Activated CD8-positive, alpha-beta memory T cell treated with anti-CD3 and anti-CD28 coated beads for 24 hours (primary cell): Measurements from ENCODE around the gene TSPAN9.

Experiments
- DNase-seq: peaks from one replicate; pipeline ENCODE4 v3.0.0-alpha.2; 2020

The TSPAN9 gene

DNA sequence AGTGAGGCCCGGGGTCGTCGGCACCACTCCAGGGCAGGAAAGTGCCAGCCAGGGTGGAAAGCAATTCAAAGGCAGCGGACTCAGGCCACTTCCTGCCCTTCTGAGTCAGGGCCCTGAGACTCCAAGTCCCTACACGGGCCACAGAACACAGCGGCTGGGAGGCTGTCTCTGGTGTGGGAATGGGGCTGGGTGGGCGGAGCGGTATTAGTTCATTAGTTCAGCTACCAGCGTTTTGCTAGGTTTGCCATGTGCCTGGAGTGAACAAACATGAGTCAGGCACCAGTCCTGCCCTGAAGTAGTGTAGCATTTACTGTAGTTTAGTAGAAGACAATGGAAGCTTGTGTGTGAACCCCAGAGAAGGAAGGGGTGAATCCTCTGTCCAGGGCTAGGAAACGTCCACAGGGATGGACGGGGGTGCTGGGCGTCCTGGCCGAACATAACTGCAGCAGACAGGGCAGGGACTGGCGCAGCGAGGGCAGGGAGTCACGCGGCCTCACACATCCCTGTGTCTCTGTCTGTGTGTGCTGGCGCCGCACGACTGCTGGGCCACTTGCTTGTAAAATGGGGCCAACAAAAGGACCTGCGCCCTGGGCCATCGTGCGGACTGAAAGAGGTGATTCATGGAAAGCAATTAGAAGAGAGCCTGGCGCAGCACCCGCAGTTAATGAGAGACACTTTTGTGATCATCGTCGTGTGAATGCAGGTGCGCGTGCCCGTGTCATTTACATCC is 227.4 kb downstream of the TSPAN9 start:
- no peak for DNase-seq

GRCh38 chr12:3305464-3305863 is 228.3 kb downstream of the TSPAN9 start:
- no peak for DNase-seq

GRCh38 chr12:3305904-3306619 is 228.9 kb downstream of the TSPAN9 start:
- no peak for DNase-seq

- no peak for DNase-seq
Observed at GRCh38 chr12:3307389-3307788, 230.2 kb downstream of the TSPAN9 start.

- no peak for DNase-seq
Observed at GRCh38 chr12:3308063-3308462, 230.9 kb downstream of the TSPAN9 start.

GRCh38 chr12:3308609-3309008 is 231.4 kb downstream of the TSPAN9 start:
- DNase-seq: no peak

GRCh38 chr12:3309805-3310204 is 232.6 kb downstream of the TSPAN9 start:
- no peak for DNase-seq

GRCh38 chr12:3310271-3311026 is 233.3 kb downstream of the TSPAN9 start:
- no peak for DNase-seq

DNA sequence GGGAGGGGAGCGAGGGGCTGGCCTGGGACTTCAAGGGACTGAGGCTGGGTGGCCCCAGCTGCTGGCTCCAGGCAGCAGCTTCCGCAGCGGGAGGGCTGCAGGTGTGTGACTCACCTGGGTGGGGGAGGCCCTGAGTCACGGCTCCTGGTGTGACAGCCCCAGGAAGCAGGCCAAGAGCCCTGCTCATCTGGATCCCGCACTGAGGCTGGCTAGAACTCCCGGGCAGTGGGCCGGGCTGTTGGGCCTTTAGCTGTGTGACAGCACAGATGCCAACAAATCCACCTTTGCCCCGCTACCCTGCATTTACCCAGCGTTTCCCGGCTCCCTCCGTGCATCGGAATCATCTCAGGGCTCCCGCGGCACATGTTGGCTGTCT is 233.8 kb downstream of the TSPAN9 start:
- DNase-seq: no peak

DNA sequence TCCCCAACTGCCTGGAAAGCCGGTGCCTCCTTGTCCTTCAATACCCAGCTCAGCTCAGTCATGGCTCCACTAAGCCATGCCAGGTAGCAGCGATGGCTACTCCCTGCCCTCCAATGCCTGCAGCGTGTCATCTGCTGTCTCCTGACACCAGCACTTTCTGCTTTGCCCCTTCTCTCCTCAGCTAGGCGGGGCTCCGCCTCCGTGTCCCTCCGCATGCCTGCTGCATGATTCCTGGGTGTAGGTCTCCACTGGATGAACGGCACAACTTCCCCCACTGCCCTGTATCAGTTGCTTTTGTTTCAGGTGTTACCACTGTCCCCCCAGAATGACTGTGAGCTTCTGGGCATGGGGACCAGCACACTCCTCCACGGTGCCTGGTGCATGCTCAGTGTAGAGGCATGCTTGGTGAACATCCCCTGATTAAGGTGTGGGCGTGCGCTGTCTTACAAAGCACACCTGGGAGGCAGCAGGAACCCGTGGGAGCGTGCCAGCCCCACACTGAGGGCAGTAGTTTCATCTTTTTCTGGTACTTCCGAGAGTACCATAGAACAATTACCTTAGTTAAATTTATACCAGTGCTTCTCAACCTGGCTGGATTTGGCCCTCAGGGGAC is 234.4 kb downstream of the TSPAN9 start:
- no peak for DNase-seq

DNA sequence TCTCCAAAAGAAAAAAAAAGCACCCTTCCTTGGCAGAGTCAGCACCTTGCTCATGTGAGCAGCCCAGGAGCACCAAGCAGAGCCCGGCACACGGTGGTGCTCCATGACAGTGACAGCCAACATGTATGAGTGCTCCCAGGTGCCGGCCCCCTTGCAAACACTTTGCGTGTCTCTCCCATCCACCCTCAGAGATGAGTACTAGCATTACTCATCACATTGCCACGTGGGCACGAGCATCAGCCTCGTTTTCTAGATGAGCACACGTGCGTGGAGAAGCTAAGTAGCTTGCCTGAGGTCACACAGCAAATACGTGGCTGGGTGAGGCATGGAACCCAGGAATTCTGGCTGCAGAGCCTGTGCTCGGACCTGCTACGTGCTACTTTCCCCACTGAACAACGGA is 235.9 kb downstream of the TSPAN9 start:
- no peak for DNase-seq

DNA sequence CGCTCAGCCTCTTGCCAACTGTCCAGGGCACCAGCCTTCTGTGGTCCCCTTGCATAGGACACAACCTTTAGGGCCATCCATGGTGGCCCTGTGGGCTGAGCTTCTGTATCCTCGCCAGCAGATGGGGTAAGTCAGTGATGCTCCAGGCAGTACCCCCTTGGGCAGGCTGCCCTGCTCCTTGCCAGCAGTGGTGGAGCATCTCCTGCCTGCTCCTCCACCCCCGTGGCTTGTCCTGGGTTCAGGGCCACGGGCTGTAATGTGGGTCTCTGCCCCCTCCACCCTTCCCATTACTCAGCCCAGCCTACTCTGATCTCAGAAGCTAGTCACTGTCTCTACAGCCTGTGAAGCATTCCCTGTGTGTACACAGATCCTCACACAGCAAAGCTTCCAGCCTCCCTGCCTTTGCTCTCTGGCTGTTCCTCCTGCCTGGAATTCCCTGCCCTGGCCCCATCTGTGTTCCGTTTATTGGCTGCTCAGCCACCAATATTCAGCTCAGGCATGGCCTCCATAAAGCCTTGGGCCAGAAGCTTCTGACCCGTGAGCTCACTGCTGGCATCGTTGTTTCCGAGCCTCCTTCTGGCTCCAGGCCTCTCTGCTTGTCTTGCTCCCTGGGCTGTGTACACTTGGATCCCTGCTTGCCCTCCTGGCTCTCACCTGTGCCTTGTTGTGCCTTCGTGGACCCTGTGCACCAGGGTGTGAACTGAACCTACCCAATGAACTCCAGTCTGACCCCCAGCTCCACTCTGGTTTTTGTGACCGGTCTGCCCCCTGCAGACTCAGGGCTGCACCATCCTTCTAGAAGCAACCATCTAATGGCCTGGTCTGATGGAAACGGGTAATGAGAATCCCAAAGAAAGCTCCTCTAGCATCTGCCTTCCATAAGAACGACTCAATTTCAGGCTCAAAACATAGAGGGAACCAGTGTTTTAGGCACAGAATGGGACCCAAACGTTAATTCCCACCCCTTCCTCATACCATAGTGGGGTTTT is 236.8 kb downstream of the TSPAN9 start:
- peak; percentile 64 for DNase-seq

DNA sequence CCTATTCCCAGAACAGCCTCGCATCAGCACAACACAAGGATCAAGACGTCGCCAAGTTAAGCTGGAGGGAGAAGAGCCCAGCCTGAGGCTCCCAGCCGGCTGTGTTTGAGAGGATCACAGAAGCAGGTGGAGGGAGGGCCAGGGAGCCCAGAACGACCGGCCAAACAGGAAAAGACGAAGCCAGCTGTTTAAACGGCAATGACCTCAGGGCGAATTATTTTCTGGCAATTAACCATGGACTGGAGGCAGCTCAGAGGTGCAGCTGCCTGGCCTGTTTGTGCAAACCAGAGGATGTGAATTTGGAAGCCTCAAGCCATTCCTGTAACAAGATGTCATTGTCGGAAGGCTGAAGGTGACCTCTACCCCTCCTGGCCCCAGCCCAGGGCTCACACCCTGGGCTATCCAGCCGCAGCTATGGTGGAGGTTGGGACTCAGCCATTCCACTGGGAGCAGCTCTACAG is 238.1 kb downstream of the TSPAN9 start:
- no peak for DNase-seq

- no peak for DNase-seq
Observed at GRCh38 chr12:3316776-3317480, 239.7 kb downstream of the TSPAN9 start.

DNA sequence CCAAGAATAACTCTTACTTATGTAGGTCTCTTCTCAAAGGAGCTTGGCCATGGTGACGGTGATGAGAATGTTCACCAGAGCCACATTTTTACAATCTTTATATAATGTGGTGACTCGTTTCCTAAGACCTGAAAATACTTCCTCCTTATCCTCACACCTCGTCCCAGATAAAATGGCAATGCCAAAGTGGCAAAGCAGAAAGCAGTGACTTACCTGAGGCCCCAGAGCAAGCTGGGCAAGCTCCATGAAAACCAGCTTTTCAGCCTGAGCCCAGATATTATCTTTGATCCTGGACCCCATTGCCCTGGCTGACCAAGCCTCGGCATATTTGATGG is 240.3 kb downstream of the TSPAN9 start:
- no peak for DNase-seq

DNA sequence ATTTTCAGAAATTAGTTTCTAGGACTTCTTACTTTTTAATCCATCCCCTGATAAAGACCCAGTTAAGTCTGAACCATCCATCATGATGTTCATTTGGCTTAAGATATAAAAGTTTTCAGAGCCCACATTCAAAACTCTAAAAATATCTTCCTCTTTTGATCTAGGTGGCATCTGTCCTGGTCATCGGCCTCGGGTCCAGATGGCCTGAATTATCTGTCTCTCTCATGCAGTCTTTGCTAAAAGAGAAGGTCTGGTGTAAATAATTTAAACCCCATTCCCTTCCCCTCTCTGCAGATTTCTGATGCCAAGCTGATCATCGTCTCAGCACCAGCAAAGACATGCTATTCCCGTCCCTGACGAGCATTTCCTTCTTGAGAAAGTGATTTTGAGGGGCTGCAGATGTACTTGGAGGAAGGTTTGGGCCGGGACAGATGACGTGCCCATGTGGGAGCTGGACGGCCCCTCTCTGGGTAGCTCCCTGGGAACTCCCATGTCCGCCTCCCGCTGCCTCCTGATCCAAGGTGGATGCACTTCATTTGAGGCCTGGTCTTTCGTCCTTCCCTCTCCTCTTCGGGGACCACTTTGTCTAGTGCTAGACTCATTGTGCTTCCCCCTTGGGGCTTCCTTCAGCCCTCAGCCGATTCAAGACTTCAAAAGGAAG is 240.8 kb downstream of the TSPAN9 start:
- DNase-seq: no peak

- no peak for DNase-seq
Observed at GRCh38 chr12:3319723-3320492, 242.7 kb downstream of the TSPAN9 start.

DNA sequence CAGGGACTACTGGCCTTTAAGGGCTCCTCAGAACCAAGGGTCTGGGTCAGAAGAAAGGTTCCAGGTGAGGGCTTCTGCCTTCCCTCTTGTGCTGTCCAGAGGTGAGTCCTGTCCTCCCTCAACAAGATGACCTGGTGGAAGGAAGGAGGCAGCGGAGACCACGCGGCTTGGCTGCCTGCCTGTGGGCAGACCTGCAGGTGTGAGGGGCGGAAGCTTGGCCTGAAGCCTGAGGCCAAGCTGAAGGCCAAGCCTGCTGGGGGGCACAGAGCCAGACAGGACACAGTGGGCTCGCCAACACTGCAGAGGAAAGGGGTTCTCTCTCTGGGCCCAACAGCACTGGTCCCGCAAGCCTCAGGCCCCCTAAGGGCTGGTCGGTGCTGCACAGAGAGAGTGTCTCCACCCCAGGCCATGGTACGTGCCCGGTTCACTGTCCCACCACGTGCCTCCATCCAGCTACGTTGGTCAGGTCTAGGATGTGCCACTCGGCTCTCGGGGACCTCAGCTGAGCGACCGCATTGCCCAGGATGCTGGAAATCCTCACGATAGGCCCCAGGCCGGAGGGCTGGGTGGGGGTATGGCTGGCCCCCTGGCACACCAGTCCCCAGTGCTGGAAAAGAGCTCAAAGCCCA is 243.8 kb downstream of the TSPAN9 start:
- DNase-seq: no peak

DNA sequence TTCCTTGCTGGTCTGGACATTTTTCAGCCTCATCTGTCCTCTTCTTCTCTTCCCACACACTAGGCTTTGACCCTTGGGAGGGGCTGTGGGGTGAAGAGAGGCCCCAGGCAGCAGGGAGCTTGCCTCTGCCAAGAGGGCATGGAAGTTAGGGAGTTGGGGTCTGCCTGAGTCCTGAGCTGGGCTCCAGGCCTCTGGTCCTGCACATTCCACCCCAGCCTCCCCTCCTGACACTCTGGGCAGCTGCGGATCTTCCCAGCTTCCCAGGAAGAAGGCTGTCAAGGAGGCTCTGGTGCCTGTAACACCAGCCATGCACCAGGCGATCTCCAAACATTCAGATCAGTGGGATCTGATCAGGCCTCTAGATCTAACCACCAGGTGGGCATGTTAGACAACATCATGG is 244.7 kb downstream of the TSPAN9 start:
- DNase-seq: no peak
